Renal cortex interstitium (tissue), 11 donors: ENCODE results near the gene ZC3H12D. TPM values are rescaled to one million over a fixed set of nuclear protein-coding genes. Genes with fewer than 3 reads are reported as not detected.

Experiments used
- DNase-seq, 11 donors: peaks; one replicate each; pipeline ENCODE4 v3.0.0-alpha.2; 2013; ENCODE audit warnings: low read depth in 9 of 11, low spot score in 4 of 11; ENCODE audit errors: extremely low read depth in 1 of 11
- polyA plus RNA-seq, 3 donors: library from polyadenylated mRNA; unstranded; fragments of 120-200 nt; gene quantifications; one replicate each; pipeline ENCODE4 v1.2.1, GENCODE V29; 2013; ENCODE audit not compliant: insufficient read length in 3 of 3

The ZC3H12D gene
- polyA plus RNA-seq, 3 donors: 0.29 to 0.62 (median 0.51) TPM

- DNase-seq: peak; percentile 66 to 80 (median 74)
Measured at GRCh38 chr6:149431905-149432775, 52.7 kb downstream of the ZC3H12D start.

GRCh38 chr6:149429427-149430360 is 55.1 kb downstream of the ZC3H12D start:
- DNase-seq: no peak

- no peak for DNase-seq
Measured at GRCh38 chr6:149428606-149429005, 56.2 kb downstream of the ZC3H12D start.

GRCh38 chr6:149425754-149426153 is 59.1 kb downstream of the ZC3H12D start:
- DNase-seq: no peak

- DNase-seq: no peak
Measured at GRCh38 chr6:149425224-149425623, 59.6 kb downstream of the ZC3H12D start.

- DNase-seq: no peak
Measured at GRCh38 chr6:149423964-149424440, 60.8 kb downstream of the ZC3H12D start.

- DNase-seq: no peak
Measured at GRCh38 chr6:149422581-149422980, 62.2 kb downstream of the ZC3H12D start.

- no peak for DNase-seq
Measured at GRCh38 chr6:149421132-149421531, 63.7 kb downstream of the ZC3H12D start.

GRCh38 chr6:149419696-149420404 is 65.0 kb downstream of the ZC3H12D start:
- no peak for DNase-seq

GRCh38 chr6:149414821-149415220 is 70.0 kb downstream of the ZC3H12D start:
- no peak for DNase-seq

GRCh38 chr6:149414009-149414408 is 70.8 kb downstream of the ZC3H12D start:
- DNase-seq: no peak

GRCh38 chr6:149410557-149410956 is 74.3 kb downstream of the ZC3H12D start:
- DNase-seq: no peak

- no peak for DNase-seq
Measured at GRCh38 chr6:149409617-149410016, 75.2 kb downstream of the ZC3H12D start.

- DNase-seq: no peak
Measured at GRCh38 chr6:149405823-149406765, 78.7 kb downstream of the ZC3H12D start.

- no peak for DNase-seq
Measured at GRCh38 chr6:149403534-149403933, 81.3 kb downstream of the ZC3H12D start.

- no peak for DNase-seq
Measured at GRCh38 chr6:149400050-149400449, 84.8 kb downstream of the ZC3H12D start, which contains the start of gene SUMO4. Gene SUMO4, plus strand, starts transcription at chr6:149400262. Its CDS starts 130 bp downstream, at chr6:149400392.

- no peak for DNase-seq
Measured at GRCh38 chr6:149397384-149397783, 87.4 kb downstream of the ZC3H12D start.
